B cell (primary cell): ENCODE results near the gene CERS1. TPM values are rescaled to one million over a fixed set of nuclear protein-coding genes. Genes with fewer than 3 reads are reported as not detected.
"Not testable (repeated sequence)": the region's sequence is repeated elsewhere in the genome, so short reads cannot be mapped to it uniquely, and the experiment has no call there.

Experiments used
- ATAC-seq: fragments of 200-7000 bp; cut with Tn5 transposase; one replicate; pipeline ENCODE4 v1.10.0; 2021; ENCODE audit warnings: low read depth, mild to moderate bottlenecking, moderate number of reproducible peaks, moderate library complexity
- CTCF ChIA-PET: fragments of 350-600 bp; sonication (Branson Sonifier 250); formaldehyde crosslinking; loops from one replicate; lab custom pipeline; 2021; ENCODE audit warnings: antibody characterized with exemption, inconsistent platforms; lab: Charles Lee
- POLR2A ChIA-PET: fragments of 350-600 bp; sonication (Branson Sonifier 250); formaldehyde crosslinking; loops from one replicate; lab custom pipeline; 2021; ENCODE audit warnings: antibody characterized with exemption; lab: Charles Lee
- DNase-seq: peaks from one replicate; pipeline ENCODE4 v3.0.0; 2013
- H2AFZ ChIP-seq: 2 replicates; pipeline ENCODE4 v1.6.1; 2012; ENCODE audit warnings: mild to moderate bottlenecking, low read depth, low read length; ENCODE audit not compliant: insufficient read depth, poor library complexity, severe bottlenecking
- H3K27ac ChIP-seq, 2 donors: 1 replicate in 1 of 2; 2 replicates in 1 of 2; pipeline ENCODE4 v1.5.1; 2012 to 2013; ENCODE audit warnings: low read length in 2 of 2, mild to moderate bottlenecking in 2 of 2, moderate library complexity in 1 of 2
- H3K27me3 ChIP-seq, 4 experiments: fragments of 200-600 bp in 1 of 4; sonication (generic) in 1 of 4; replicated peaks in 1 of 4; 1 replicate in 2 of 4; 2 replicates in 2 of 4; pipeline versions ENCODE4 v1.6.1 to v1.7.0; 2013 to 2016; ENCODE audit warnings: low read length in 3 of 4, mild to moderate bottlenecking in 2 of 4, mixed read lengths in 1 of 4, moderate library complexity in 1 of 4; ENCODE audit not compliant: insufficient read depth in 4 of 4, control insufficient read depth in 3 of 4; ENCODE audit errors: control extremely low read depth in 1 of 4
- H3K36me3 ChIP-seq, 2 experiments: replicated peaks in 1 of 2; 1 replicate in 1 of 2; 2 replicates in 1 of 2; pipeline versions ENCODE4 v1.6.1 to v1.7.1; 2013; ENCODE audit warnings: low read length in 1 of 2; ENCODE audit not compliant: insufficient read depth in 2 of 2, control insufficient read depth in 1 of 2; ENCODE audit errors: control extremely low read depth in 1 of 2, extremely low read depth in 1 of 2
- H3K4me1 ChIP-seq, 2 donors: fragments of 200-600 bp in 1 of 2; sonication (generic) in 1 of 2; 1 replicate in 1 of 2; 2 replicates in 1 of 2; pipeline versions ENCODE4 v1.5.1 to v1.6.1; 2013 to 2017; ENCODE audit warnings: low read length in 2 of 2; ENCODE audit not compliant: control insufficient read depth in 2 of 2, insufficient read depth in 2 of 2
- H3K4me2 ChIP-seq: replicated peaks from 2 replicates; pipeline ENCODE3; 2012; ENCODE audit warnings: mild to moderate bottlenecking, low read depth, low read length; ENCODE audit not compliant: poor library complexity, severe bottlenecking
- H3K4me3 ChIP-seq, 5 experiments: fragments of 200-600 bp in 1 of 5; sonication (generic) in 1 of 5; 1 replicate in 3 of 5; 2 replicates in 2 of 5; pipeline versions ENCODE4 v1.5.1 to v1.7.0; 2011 to 2016; ENCODE audit warnings: low read length in 4 of 5, mild to moderate bottlenecking in 4 of 5, low read depth in 2 of 5, control low read depth in 1 of 5, moderate library complexity in 1 of 5; ENCODE audit not compliant: insufficient read depth in 1 of 5; ENCODE audit errors: control extremely low read depth in 1 of 5, extremely low read depth in 1 of 5
- H3K79me2 ChIP-seq: fragments of 200-600 bp; sonication (generic); one replicate; pipeline ENCODE4 v1.6.0; 2016; ENCODE audit warnings: low read length; ENCODE audit not compliant: control insufficient read depth, insufficient read depth
- H3K9ac ChIP-seq: fragments of 200-600 bp; sonication (generic); 2 replicates; pipeline ENCODE4 v1.6.1; 2017; ENCODE audit warnings: mild to moderate bottlenecking, low read length, moderate library complexity
- H3K9me3 ChIP-seq, 3 donors: one replicate each; pipeline versions ENCODE4 v1.6.1 to v1.7.1; 2013; ENCODE audit warnings: low read length in 2 of 3; ENCODE audit not compliant: control insufficient read depth in 2 of 3, insufficient read depth in 1 of 3; ENCODE audit errors: control extremely low read depth in 1 of 3
- H4K20me1 ChIP-seq: 2 replicates; pipeline ENCODE4 v1.6.0; 2012; ENCODE audit warnings: mild to moderate bottlenecking, low read length; ENCODE audit not compliant: insufficient read depth, control insufficient read depth, poor library complexity, severe bottlenecking
- H3K27ac Mint-ChIP-seq: one replicate; pipeline ENCODE4 v1.8.0; 2021; ENCODE audit warnings: mixed read lengths
- H3K27me3 Mint-ChIP-seq: one replicate; pipeline ENCODE4 v1.8.0; 2021; ENCODE audit warnings: mixed read lengths
- H3K4me1 Mint-ChIP-seq: one replicate; pipeline ENCODE4 v1.8.0; 2021; ENCODE audit warnings: mixed read lengths
- H3K4me3 Mint-ChIP-seq: one replicate; pipeline ENCODE4 v1.8.0; 2021; ENCODE audit warnings: mixed read lengths
- H3K9me3 Mint-ChIP-seq: one replicate; pipeline ENCODE4 v1.8.0; 2022; ENCODE audit warnings: mixed read lengths; ENCODE audit not compliant: insufficient read depth
- EZH2 ChIP-seq: IDR thresholded peaks from 2 replicates; pipeline ENCODE4 v1.6.1; 2012; ENCODE audit warnings: borderline replicate concordance, low read depth, mild to moderate bottlenecking, moderate library complexity, low read length; ENCODE audit not compliant: insufficient read depth, poor library complexity, severe bottlenecking
- WGBS: methylation state at CpG from one replicate; pipeline ENCODE4 v1.1.5; 2013; ENCODE audit warnings: missing lambda C conversion rate; ENCODE audit not compliant: insufficient coverage; 5-methylcytosine and 5-hydroxymethylcytosine counted together
- intact Hi-C: fragments of 100-400 bp; cut with micrococcal nuclease; formaldehyde crosslinking; loops from one replicate; pipeline ENCODE4 v1.10.0; 2022
- polyA plus RNA-seq: library from polyadenylated mRNA; depleted of rRNA; stranded (reverse); fragments of >200 nt; gene quantifications from 2 replicates; pipeline ENCODE4 v1.2.3, GENCODE V29; 2012
- total RNA-seq, 2 donors: library from RNA; stranded (reverse); fragments of 120-200 nt in 1 of 2; gene quantifications; 1 replicate in 1 of 2; 2 replicates in 1 of 2; pipeline versions ENCODE4 v1.2.3 to v1.2.4, GENCODE V29; 2013 to 2022
- TF ChIP-seq, protein P1 (sequence below): fragments of 200-600 bp; IDR thresholded peaks from one replicate; pipeline ENCODE4 v1.8.0; 2022; ENCODE audit warnings: antibody characterized with exemption, mild to moderate bottlenecking

The CERS1 gene
- total and polyA plus RNA-seq, 2 donors (not counting 1 experiment from before 2014, with no cell fraction given) = not detected

DNA sequence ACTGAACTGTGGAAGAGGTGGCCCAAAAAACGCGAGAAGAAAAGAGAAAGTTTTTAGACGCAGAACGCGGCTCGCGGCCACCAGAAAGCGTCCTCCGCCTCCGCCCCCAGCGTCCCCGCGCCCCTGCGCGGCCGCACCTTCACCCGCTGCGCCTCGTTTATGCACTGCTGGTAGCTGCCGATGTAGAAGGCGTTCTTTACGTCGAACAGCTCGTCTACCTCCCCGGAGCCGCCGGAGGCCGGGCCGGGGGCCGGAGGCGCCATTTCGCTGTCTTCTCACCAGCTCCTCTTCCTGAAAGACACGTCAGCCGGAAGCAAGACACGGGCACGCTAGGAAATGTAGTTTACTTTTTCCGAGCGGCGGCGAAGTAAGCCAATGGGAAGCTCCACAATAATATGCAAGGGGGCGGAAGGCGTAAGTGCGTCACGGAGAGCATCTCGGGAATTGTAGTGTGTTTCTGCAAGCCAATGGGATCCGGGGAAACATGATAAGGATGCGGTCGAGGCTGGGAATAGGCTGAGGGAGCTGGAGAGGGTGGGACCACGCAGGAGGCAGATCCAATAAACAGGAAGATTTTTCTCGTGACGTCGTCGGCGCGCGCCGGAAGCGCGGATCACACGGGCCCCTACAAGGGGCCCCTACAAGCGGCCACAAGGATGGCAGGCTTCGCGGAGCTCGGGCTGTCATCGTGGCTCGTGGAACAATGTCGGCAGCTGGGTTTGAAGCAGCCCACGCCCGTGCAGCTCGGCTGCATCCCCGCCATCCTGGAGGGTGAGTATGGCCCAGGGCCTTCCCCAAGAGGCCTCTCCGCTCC, 23.3 kb upstream of the CERS1 start, which contains the start of the genes COPE and DDX49:
Gene COPE (minus strand): TSS at position 302 of the 814 bp plus-strand sequence. CDS start 39 bp downstream, at position 263.
Gene DDX49 (plus strand): TSS at position 630 of the 814 bp plus-strand sequence. CDS start 27 bp downstream, at position 657.
- ATAC-seq = peak; percentile 97
- H3K36me3 ChIP-seq = peaks cover 0 to 34% of the 10 kb centered on the region in 2 experiments
- H3K79me2 ChIP-seq = peaks cover 72% of the 10 kb centered on the region

DNA sequence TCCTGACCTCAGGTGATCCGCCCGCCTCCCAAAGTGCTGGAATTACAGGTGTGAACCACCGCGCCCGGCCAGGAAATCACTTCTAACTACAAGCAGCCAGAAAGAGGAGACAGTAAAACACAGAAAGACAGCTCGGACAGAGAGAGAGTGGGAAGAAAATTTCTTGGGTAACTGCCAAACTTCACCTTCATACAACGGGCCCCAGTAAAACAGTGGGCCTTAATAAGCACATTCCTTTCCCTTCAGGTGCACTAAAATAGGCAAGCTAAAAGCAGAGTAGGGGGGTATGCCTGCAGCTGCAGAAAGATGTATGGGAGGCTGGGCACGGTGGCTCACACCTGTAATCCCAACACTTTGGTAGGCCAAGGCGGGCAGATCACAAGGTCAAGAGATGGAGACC, 21.6 kb upstream of the CERS1 start:
- DNase-seq, H3K9ac ChIP-seq, H3K4me3 ChIP-seq, H3K9me3 Mint-ChIP-seq, CTCF ChIA-PET, H2AFZ ChIP-seq, H3K27me3 ChIP-seq, H3K27me3 Mint-ChIP-seq, H3K27ac ChIP-seq, H3K4me2 ChIP-seq, H3K9me3 ChIP-seq, ATAC-seq: not testable (repeated sequence)
- peak overlapping the region; percentile 76 for H3K4me3 Mint-ChIP-seq
- H3K4me1 ChIP-seq = peaks cover 17 to 27% of the 10 kb centered on the region in 2 donors
- H3K4me1 Mint-ChIP-seq = peaks cover 44% of the 10 kb centered on the region
- intact Hi-C loops = loop anchor here (5.0 kb wide), 2 partner anchors 85 to 1405 kb away; partner anchors contain the start of genes PGLS and UPF1
- peaks cover 89% of the 10 kb centered on the region for H3K79me2 ChIP-seq
- POLR2A ChIA-PET = interaction anchor here (0.5 kb wide), 1 partner anchor 286 kb away, joined by 6 read pairs; the partner anchor contains the start of gene NR2C2AP
- peaks cover 0 to 37% of the 10 kb centered on the region in 2 experiments for H3K36me3 ChIP-seq
- no CpG with 5 or more reads among the region's 9 CpGs for WGBS
- H4K20me1 ChIP-seq = peaks cover 68% of the 10 kb centered on the region
- peak overlapping the region; percentile 46 for H3K27ac Mint-ChIP-seq

More for the DNA sequence above, 23.3 kb upstream of the CERS1 start, which contains the start of the genes COPE and DDX49:
- ChIA-PET POLR2A (interaction anchor here (0.6 to 1.6 kb wide), 6 partner anchors 37 to 402 kb away, joined by 3 to 12 read pairs (median 7); partner anchors contain the start of genes ELL, KXD1, REX1BD and UBA52), CTCF (interaction anchor here (0.8 to 1.9 kb wide), 4 partner anchors 72 to 331 kb away, joined by 3 to 7 read pairs (median 5); partner anchors contain the start of gene REX1BD)
- Histone ChIP-seq H3K4me1 (peaks cover 17 to 27% of the 10 kb centered on the region in 2 donors), H3K9me3 (no peaks in the 10 kb centered on the region), H4K20me1 (peaks cover 51% of the 10 kb centered on the region), H3K4me3 (peak within 1 kb of the TSS; percentile 93 to 100 (median 97)), H3K9ac (peak within 1 kb of the TSS; percentile 90), H2AFZ (peak within 1 kb of the TSS; percentile 90), H3K27me3 (no peaks in the 10 kb centered on the region), H3K4me2 (peak within 1 kb of the TSS; percentile 91), H3K27ac (peak within 1 kb of the TSS; percentile 84 to 93)
- TF ChIP-seq EZH2 = no peak
- TF ChIP-seq, protein P1, sequence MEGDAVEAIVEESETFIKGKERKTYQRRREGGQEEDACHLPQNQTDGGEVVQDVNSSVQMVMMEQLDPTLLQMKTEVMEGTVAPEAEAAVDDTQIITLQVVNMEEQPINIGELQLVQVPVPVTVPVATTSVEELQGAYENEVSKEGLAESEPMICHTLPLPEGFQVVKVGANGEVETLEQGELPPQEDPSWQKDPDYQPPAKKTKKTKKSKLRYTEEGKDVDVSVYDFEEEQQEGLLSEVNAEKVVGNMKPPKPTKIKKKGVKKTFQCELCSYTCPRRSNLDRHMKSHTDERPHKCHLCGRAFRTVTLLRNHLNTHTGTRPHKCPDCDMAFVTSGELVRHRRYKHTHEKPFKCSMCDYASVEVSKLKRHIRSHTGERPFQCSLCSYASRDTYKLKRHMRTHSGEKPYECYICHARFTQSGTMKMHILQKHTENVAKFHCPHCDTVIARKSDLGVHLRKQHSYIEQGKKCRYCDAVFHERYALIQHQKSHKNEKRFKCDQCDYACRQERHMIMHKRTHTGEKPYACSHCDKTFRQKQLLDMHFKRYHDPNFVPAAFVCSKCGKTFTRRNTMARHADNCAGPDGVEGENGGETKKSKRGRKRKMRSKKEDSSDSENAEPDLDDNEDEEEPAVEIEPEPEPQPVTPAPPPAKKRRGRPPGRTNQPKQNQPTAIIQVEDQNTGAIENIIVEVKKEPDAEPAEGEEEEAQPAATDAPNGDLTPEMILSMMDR = no peak
- H3K4me3 Mint-ChIP-seq = peak within 1 kb of the TSS; percentile 83
- intact Hi-C loops = loop anchor here (1.0 to 5.0 kb wide), 8 partner anchors 13 to 1407 kb away; partner anchors contain the start of genes ARMC6, ELL, HOMER3 and PGLS
- no peaks in the 10 kb centered on the region for H3K9me3 Mint-ChIP-seq
- no peaks in the 10 kb centered on the region for H3K27me3 Mint-ChIP-seq
- under 1% methylated on average over 72 of the region's 72 CpGs for WGBS
- DNase-seq = peak; percentile 100
- H3K27ac Mint-ChIP-seq = peak within 1 kb of the TSS; percentile 80
- H3K4me1 Mint-ChIP-seq = peaks cover 41% of the 10 kb centered on the region
